Osteocyte (in vitro differentiated cells): Measurements from ENCODE around the gene NKAIN4. TPM values are rescaled to one million over a fixed set of nuclear protein-coding genes. Genes with fewer than 3 reads are reported as not detected.

ENCODE experiments used
- DNase-seq: peaks from one replicate; pipeline ENCODE4 v3.0.0; 2021; ENCODE audit warnings: mixed read lengths; ENCODE audit not compliant: unreplicated experiment; ENCODE audit errors: extremely low spot score
- H3K27ac Mint-ChIP-seq: one replicate; pipeline ENCODE4 v1.8.0; 2021; ENCODE audit warnings: mild to moderate bottlenecking, mixed read lengths; ENCODE audit not compliant: unreplicated experiment
- H3K27me3 Mint-ChIP-seq: one replicate; pipeline ENCODE4 v1.8.0; 2021; ENCODE audit warnings: mixed read lengths; ENCODE audit not compliant: unreplicated experiment
- H3K36me3 Mint-ChIP-seq: one replicate; pipeline ENCODE4 v1.8.0; 2021; ENCODE audit warnings: mixed read lengths; ENCODE audit not compliant: unreplicated experiment
- H3K4me1 Mint-ChIP-seq: one replicate; pipeline ENCODE4 v1.8.0; 2021; ENCODE audit warnings: mixed read lengths; ENCODE audit not compliant: unreplicated experiment
- H3K4me3 Mint-ChIP-seq: one replicate; pipeline ENCODE4 v1.8.0; 2021; ENCODE audit warnings: mild to moderate bottlenecking, moderate library complexity, mixed read lengths; ENCODE audit not compliant: unreplicated experiment
- H3K9me3 Mint-ChIP-seq: one replicate; pipeline ENCODE4 v1.8.0; 2021; ENCODE audit warnings: mixed read lengths; ENCODE audit not compliant: unreplicated experiment
- total RNA-seq: library from RNA; stranded (reverse); gene quantifications from 2 replicates; pipeline ENCODE4 v1.2.1, GENCODE V29; 2021
- TF ChIP-seq, protein P1 (sequence below): fragments of 200-600 bp; sonication (generic); IDR thresholded peaks from 2 replicates; pipeline ENCODE4 v1.5.0; 2021; ENCODE audit warnings: antibody characterized with exemption, mild to moderate bottlenecking, moderate library complexity

NKAIN4 gene
- total RNA-seq, 1 donor from 2014 or later, result 0.62 TPM

DNA sequence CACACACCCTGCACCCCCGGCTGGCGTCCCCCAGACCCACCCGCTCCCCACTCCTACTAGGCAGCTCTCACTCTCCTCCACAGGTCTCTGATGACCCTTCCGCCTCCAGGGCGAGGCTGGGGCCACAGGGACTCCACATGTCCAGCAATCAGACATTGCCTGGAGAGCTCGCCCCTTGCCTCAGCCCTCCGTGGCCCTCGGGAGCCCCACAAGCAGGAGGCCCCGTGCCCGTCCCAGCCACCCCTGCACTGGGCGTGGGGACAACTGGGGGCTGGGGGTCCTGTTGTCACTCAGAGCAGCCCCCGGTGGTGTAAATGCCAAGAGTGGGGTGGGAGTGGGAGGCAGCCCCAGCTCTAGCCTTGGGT, 40.3 kb upstream of the NKAIN4 start:
- Mint-ChIP-seq H3K9me3 (no peaks in the 10 kb centered on the region), H3K36me3 (no peaks in the 10 kb centered on the region), H3K4me1 (no peaks in the 10 kb centered on the region), H3K27me3 (peaks cover 8% of the 10 kb centered on the region), H3K27ac (no peak overlapping the region), H3K4me3 (no peak overlapping the region)
- DNase-seq, result no peak
- TF ChIP-seq, protein P1, sequence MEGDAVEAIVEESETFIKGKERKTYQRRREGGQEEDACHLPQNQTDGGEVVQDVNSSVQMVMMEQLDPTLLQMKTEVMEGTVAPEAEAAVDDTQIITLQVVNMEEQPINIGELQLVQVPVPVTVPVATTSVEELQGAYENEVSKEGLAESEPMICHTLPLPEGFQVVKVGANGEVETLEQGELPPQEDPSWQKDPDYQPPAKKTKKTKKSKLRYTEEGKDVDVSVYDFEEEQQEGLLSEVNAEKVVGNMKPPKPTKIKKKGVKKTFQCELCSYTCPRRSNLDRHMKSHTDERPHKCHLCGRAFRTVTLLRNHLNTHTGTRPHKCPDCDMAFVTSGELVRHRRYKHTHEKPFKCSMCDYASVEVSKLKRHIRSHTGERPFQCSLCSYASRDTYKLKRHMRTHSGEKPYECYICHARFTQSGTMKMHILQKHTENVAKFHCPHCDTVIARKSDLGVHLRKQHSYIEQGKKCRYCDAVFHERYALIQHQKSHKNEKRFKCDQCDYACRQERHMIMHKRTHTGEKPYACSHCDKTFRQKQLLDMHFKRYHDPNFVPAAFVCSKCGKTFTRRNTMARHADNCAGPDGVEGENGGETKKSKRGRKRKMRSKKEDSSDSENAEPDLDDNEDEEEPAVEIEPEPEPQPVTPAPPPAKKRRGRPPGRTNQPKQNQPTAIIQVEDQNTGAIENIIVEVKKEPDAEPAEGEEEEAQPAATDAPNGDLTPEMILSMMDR, result no peak

DNA sequence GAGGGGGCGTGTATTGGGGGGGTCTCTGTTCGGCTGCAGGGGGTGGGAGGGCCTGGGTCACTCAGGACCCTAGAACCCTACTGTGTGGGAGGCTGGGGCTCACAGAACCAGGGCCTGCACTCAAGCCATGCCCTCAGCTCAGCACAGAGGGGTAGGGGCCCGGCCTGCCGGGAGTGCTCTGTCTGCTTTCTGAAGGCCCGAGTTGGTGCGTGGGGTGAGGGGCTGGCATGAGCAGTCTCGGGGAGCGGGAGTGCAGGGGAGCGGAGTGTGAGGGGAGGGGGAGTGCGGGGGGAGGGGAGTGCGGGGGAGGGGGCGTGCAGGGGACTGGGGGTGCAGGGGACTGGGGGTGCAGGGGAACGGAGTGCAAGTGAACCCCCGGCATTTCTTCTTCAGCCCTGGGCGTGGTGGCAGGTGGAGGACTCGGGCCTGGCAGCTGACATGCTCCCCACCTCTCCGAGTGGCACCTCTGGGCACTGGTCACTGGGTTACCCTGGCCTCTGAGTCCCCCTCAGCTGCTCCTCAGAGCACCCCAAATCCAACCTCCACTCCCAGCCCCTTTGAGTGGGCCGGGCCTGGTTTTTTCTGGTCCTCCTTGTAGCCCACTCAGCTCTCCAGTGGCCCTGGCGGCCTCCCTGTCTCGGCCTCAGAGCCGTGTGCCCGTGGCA, 39.7 kb upstream of the NKAIN4 start:
- Mint-ChIP-seq H3K27ac (no peak overlapping the region), H3K4me3 (no peak overlapping the region), H3K4me1 (no peaks in the 10 kb centered on the region), H3K9me3 (no peaks in the 10 kb centered on the region), H3K36me3 (no peaks in the 10 kb centered on the region), H3K27me3 (peaks cover 2% of the 10 kb centered on the region)
- TF ChIP-seq, protein P1, result no peak
- no peak for DNase-seq

DNA sequence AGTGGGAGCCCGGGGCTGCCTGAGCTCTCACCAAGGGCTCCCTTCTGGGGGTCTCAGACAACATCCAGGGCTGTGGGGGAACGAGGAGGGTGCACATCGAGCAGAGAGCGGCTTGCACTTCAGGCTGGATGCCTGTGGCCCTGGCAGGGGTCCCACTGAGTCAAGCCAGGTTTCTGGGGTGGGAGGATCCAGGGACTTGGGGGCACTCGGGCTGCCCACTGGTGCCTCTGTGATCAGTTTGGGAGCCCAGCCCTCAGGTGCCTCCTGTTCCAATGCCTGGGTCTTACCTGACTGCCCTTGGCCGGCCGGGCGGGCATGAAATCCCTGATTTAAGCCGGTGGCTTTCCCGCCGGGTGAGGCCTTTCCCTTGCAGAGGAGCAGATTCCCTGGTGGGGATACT, 39.2 kb upstream of the NKAIN4 start:
- Mint-ChIP-seq H3K4me1 (no peaks in the 10 kb centered on the region), H3K27ac (no peak overlapping the region), H3K4me3 (no peak overlapping the region), H3K9me3 (no peaks in the 10 kb centered on the region), H3K36me3 (no peaks in the 10 kb centered on the region), H3K27me3 (no peaks in the 10 kb centered on the region)
- no peak for DNase-seq
- TF ChIP-seq, protein P1, result no peak

DNA sequence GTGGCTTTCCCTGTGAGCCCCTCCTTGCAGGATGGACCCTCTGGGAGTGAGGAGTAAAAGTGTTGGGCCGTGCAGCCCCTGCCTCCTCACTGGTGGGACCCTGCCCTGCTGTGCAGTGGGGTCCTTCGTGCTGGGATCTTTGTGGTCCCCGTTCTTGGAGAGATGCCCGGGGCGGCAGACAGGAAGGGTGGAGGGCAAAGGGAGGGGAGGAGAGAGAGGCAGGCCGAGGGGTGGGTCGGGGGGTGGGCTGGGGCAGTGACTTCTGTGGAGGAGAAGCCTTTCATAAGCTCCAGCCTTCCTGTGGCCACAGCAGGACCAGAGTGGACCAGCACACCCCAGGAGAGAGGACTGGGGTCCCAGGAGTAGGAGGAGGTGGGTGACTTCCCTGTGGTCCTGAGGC, 38.6 kb upstream of the NKAIN4 start, which contains the start of gene COL20A1:
Gene COL20A1, plus strand, starts transcription at position 283 of the 400 bp plus-strand sequence. CDS start 1,922 bp downstream, outside the sequence.
- Mint-ChIP-seq H3K36me3 (peaks cover 3% of the 10 kb centered on the region), H3K27me3 (no peaks in the 10 kb centered on the region), H3K9me3 (no peaks in the 10 kb centered on the region), H3K27ac (no peak within 1 kb of the TSS), H3K4me1 (no peaks in the 10 kb centered on the region), H3K4me3 (no peak within 1 kb of the TSS)
- no peak for DNase-seq
- TF ChIP-seq, protein P1, result no peak

DNA sequence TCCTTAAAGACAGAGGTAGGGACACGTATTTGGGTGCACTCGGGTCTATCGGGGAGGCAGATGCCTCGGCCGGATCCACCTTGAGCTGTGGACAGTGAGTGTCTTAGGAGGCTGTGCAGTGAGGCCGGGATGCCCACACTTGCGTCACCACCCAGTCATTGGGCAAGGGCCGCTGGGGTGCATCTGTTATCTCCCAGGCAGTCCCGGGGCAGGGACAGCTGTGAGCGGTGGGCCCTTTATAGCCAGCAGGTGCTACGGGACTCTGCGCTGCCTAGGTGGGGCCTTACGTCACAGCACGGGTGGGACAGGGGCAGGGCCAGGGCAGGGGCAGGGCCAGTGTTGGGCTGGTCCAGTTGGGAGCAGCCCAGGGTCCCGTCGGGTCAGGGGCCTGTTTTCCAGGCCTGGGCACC, 38.0 kb upstream of the NKAIN4 start:
- Mint-ChIP-seq H3K36me3 (peaks cover 3% of the 10 kb centered on the region), H3K27ac (no peak overlapping the region), H3K9me3 (no peaks in the 10 kb centered on the region), H3K4me1 (no peaks in the 10 kb centered on the region), H3K27me3 (no peaks in the 10 kb centered on the region), H3K4me3 (no peak overlapping the region)
- no peak for DNase-seq
- TF ChIP-seq, protein P1, result no peak
